HepG2 (cell line): ENCODE data around the gene POU5F1. TPM values are rescaled to one million over a fixed set of nuclear protein-coding genes. Genes with fewer than 3 reads are reported as not detected.
A peak's percentile ranks its signal among the peaks of the same experiment; 100 is the strongest.

Source experiments
- CHD4 ChIP-seq: fragments of 200-600 bp; sonication (generic); IDR thresholded peaks from 2 replicates; pipeline ENCODE4 v1.7.0; 2017; ENCODE audit warnings: mild to moderate bottlenecking, low read length, borderline replicate concordance
- GZF1 ChIP-seq: sonication (generic); formaldehyde crosslinking; IDR thresholded peaks from 2 replicates; pipeline ENCODE4 v1.5.1; 2020; ENCODE audit warnings: mild to moderate bottlenecking, missing genetic modification reagents
- HNRNPK ChIP-seq: fragments of 200-400 bp; formaldehyde crosslinking; IDR thresholded peaks from 2 replicates; pipeline ENCODE4 v1.6.1; 2018; ENCODE audit warnings: low read length, low read depth, moderate library complexity, mild to moderate bottlenecking; ENCODE audit not compliant: poor library complexity, severe bottlenecking
- HOXD1 ChIP-seq: sonication (generic); formaldehyde crosslinking; IDR thresholded peaks from 2 replicates; pipeline ENCODE4 v1.5.0; 2020; ENCODE audit warnings: missing genetic modification reagents
- KDM5B ChIP-seq: sonication (generic); formaldehyde crosslinking; IDR thresholded peaks from 2 replicates; pipeline ENCODE4 v1.4.0; 2020; ENCODE audit warnings: missing genetic modification reagents, mild to moderate bottlenecking, borderline replicate concordance
- NR3C1 ChIP-seq: sonication (generic); formaldehyde crosslinking; IDR thresholded peaks from 2 replicates; pipeline ENCODE4 v1.4.0; 2020; ENCODE audit warnings: missing genetic modification reagents
- RAD21 ChIP-seq: fragments of 450-650 bp; formaldehyde crosslinking; IDR thresholded peaks from 2 replicates; pipeline ENCODE4 v1.5.0; 2020; ENCODE audit warnings: mild to moderate bottlenecking
- RFX3 ChIP-seq: IDR thresholded peaks from 2 replicates; pipeline ENCODE4 v1.6.1; 2016; ENCODE audit warnings: missing biosample characterization, missing genetic modification reagents
- RNF2 ChIP-seq: fragments of 450-650 bp; conservative IDR thresholded peaks from 2 replicates; pipeline ENCODE4 v1.6.1; 2016; ENCODE audit warnings: low read depth
- RORA ChIP-seq: sonication (generic); formaldehyde crosslinking; IDR thresholded peaks from 2 replicates; pipeline ENCODE4 v1.5.0; 2020; ENCODE audit warnings: mild to moderate bottlenecking, missing genetic modification reagents, moderate library complexity
- SMC3 ChIP-seq: IDR thresholded peaks from 2 replicates; pipeline ENCODE4 v1.6.1; 2011; ENCODE audit warnings: low read length, improper control_type of control experiment
- SP4 ChIP-seq: sonication (generic); formaldehyde crosslinking; IDR thresholded peaks from 2 replicates; pipeline ENCODE4 v1.8.1; 2023; ENCODE audit warnings: mild to moderate bottlenecking, missing genetic modification reagents
- SSRP1 ChIP-seq: IDR thresholded peaks from 2 replicates; pipeline ENCODE4 v1.6.1; 2016; ENCODE audit warnings: control low read depth
- STAG1 ChIP-seq: sonication (generic); formaldehyde crosslinking; IDR thresholded peaks from 2 replicates; pipeline ENCODE4 v1.4.0; 2020; ENCODE audit warnings: missing genetic modification reagents
- ZFP90 ChIP-seq: sonication (generic); formaldehyde crosslinking; IDR thresholded peaks from 2 replicates; pipeline ENCODE4 v1.8.0; 2022; ENCODE audit warnings: missing genetic modification reagents, mild to moderate bottlenecking, inconsistent platforms, borderline replicate concordance
- ZMAT3 ChIP-seq: sonication (generic); formaldehyde crosslinking; conservative IDR thresholded peaks from 2 replicates; pipeline ENCODE4 v1.7.0; 2021; ENCODE audit warnings: missing genetic modification reagents
- ZNF749 ChIP-seq: sonication (generic); formaldehyde crosslinking; IDR thresholded peaks from 2 replicates; pipeline ENCODE4 v1.8.0; 2022; ENCODE audit warnings: mild to moderate bottlenecking, missing genetic modification reagents, moderate library complexity, borderline replicate concordance
- ZSCAN30 ChIP-seq: sonication (generic); formaldehyde crosslinking; IDR thresholded peaks from 2 replicates; pipeline ENCODE4 v1.5.0; 2020; ENCODE audit warnings: mild to moderate bottlenecking, missing genetic modification reagents
- polyA plus RNA-seq, 8 experiments: library from polyadenylated mRNA; depleted of rRNA in 3 of 8; stranded (reverse) in 7 of 8; unstranded in 1 of 8; fragments of >200 nt; fragmentation: Illumina TruSeq in 4 of 8; extraction: Trizol in 4 of 8; gene quantifications; 2 replicates each; pipeline versions ENCODE4 v1.2.1 to v1.2.3, GENCODE V29; 2011 to 2016; ENCODE audit warnings: low read depth in 4 of 8, missing spikeins in 1 of 8, mixed read lengths in 1 of 8; ENCODE audit not compliant: insufficient read depth in 1 of 8
- total RNA-seq, 5 experiments: library from RNA; depleted of rRNA; stranded (reverse); fragments of >200 nt; fragmentation: Illumina TruSeq; extraction: Trizol; gene quantifications; 2 replicates each; pipeline ENCODE4 v1.2.3, GENCODE V29; 2016; ENCODE audit warnings: low read depth in 1 of 5
- TF ChIP-seq, protein P1 (sequence below): sonication (generic); formaldehyde crosslinking; IDR thresholded peaks from 2 replicates; pipeline ENCODE4 v1.4.0; 2020; ENCODE audit warnings: mild to moderate bottlenecking, missing genetic modification reagents
- TF ChIP-seq, protein P2 (sequence below): sonication (generic); formaldehyde crosslinking; IDR thresholded peaks from 2 replicates; pipeline ENCODE4 v1.4.0; 2020; ENCODE audit warnings: mild to moderate bottlenecking, missing genetic modification reagents
- TF ChIP-seq, protein P3 (sequence below), 2 experiments: fragments of 450-650 bp in 1 of 2; sonication (generic) in 1 of 2; formaldehyde crosslinking; IDR thresholded peaks; 2 replicates each; pipeline versions ENCODE4 v1.5.0 to v1.8.0; 2020 to 2022; ENCODE audit warnings: mild to moderate bottlenecking in 1 of 2, missing genetic modification reagents in 1 of 2
- TF ChIP-seq, protein P4 (sequence below): sonication (generic); formaldehyde crosslinking; IDR thresholded peaks from 2 replicates; pipeline ENCODE4 v1.4.0; 2020; ENCODE audit warnings: missing genetic modification reagents
- TF ChIP-seq, protein P5 (sequence below): sonication (generic); formaldehyde crosslinking; IDR thresholded peaks from 2 replicates; pipeline ENCODE4 v1.4.0; 2020; ENCODE audit warnings: missing genetic modification reagents

The POU5F1 gene
- total and polyA plus RNA-seq, 2 of the 13 experiments (the other 11 are each of a cell fraction or from before 2014, with no cell fraction given), result 2.5 to 7.2 TPM

DNA sequence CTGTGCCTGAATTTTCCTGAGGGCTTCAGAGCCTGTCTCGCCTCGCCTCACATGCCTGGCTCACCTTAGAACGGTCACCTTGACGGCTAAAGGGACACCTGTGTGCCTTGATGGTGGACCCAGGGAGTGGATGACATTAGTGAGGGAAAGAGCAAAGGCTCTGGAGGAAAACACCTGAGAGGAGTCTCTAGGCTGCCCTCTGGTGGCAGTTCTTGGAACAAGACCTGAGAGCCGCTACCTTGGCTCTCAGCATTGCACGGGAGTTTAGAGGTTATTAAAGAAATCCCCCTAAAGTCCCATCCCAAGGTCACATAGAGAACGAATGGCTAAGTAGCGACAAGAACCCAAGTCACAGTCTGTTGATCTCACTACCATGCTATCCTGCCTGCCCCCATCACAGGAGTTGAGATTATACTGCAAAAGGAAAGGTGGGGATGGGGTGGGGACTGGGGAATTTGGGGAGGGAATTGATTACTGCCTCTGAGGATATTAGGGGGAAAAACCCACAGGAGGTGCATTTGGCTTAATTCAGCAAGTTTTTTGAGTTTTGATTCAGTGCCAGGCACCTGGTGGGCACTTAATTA lies 42.3 kb downstream of the POU5F1 start (continued):
- TF ChIP-seq STAG1 (CRISPR knock-in tag) (peak; percentile 43; the same call in 1 of the 2 replicates), HOXD1 (CRISPR knock-in tag) (no peak), HNRNPK (peak; percentile 59), SP4 (CRISPR knock-in tag) (no peak), CHD4 (no peak), SMC3 (peak; percentile 72), RAD21 (CRISPR knock-in tag) (0 out of 2 replicates have a peak, but pooled peaks have one; percentile 36), ZSCAN30 (no peak), ZFP90 (no peak), RORA (CRISPR knock-in tag) (no peak), RNF2 (0 out of 2 replicates have a peak, but pooled peaks have one; percentile 35), SSRP1 (CRISPR knock-in tag) (no peak), ZNF749 (CRISPR knock-in tag) (no peak), RFX3 (CRISPR knock-in tag) (no peak), NR3C1 (no peak), ZMAT3 (no peak), GZF1 (CRISPR knock-in tag) (no peak), KDM5B (CRISPR knock-in tag) (no peak)
- TF ChIP-seq, protein P1, sequence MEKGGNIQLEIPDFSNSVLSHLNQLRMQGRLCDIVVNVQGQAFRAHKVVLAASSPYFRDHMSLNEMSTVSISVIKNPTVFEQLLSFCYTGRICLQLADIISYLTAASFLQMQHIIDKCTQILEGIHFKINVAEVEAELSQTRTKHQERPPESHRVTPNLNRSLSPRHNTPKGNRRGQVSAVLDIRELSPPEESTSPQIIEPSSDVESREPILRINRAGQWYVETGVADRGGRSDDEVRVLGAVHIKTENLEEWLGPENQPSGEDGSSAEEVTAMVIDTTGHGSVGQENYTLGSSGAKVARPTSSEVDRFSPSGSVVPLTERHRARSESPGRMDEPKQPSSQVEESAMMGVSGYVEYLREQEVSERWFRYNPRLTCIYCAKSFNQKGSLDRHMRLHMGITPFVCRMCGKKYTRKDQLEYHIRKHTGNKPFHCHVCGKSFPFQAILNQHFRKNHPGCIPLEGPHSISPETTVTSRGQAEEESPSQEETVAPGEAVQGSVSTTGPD (CRISPR knock-in tag), result no peak
- TF ChIP-seq, protein P2, sequence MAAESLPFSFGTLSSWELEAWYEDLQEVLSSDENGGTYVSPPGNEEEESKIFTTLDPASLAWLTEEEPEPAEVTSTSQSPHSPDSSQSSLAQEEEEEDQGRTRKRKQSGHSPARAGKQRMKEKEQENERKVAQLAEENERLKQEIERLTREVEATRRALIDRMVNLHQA (CRISPR knock-in tag), result no peak
- TF ChIP-seq, protein P3, sequence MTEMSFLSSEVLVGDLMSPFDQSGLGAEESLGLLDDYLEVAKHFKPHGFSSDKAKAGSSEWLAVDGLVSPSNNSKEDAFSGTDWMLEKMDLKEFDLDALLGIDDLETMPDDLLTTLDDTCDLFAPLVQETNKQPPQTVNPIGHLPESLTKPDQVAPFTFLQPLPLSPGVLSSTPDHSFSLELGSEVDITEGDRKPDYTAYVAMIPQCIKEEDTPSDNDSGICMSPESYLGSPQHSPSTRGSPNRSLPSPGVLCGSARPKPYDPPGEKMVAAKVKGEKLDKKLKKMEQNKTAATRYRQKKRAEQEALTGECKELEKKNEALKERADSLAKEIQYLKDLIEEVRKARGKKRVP (CRISPR knock-in tag; IDR thresholded peaks at IDR 0.05), result no peak
- TF ChIP-seq, protein P4, sequence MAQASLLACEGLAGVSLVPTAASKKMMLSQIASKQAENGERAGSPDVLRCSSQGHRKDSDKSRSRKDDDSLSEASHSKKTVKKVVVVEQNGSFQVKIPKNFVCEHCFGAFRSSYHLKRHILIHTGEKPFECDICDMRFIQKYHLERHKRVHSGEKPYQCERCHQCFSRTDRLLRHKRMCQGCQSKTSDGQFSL (CRISPR knock-in tag), result no peak
- TF ChIP-seq, protein P5, sequence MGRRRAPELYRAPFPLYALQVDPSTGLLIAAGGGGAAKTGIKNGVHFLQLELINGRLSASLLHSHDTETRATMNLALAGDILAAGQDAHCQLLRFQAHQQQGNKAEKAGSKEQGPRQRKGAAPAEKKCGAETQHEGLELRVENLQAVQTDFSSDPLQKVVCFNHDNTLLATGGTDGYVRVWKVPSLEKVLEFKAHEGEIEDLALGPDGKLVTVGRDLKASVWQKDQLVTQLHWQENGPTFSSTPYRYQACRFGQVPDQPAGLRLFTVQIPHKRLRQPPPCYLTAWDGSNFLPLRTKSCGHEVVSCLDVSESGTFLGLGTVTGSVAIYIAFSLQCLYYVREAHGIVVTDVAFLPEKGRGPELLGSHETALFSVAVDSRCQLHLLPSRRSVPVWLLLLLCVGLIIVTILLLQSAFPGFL, result no peak
